Activated naive CD4-positive, alpha-beta T cell treated with anti-CD3 and anti-CD28 coated beads for 36 hours (primary cell): ENCODE measurements around the gene TMED1. TPM values are rescaled to one million over a fixed set of nuclear protein-coding genes. Genes with fewer than 3 reads are reported as not detected.
"Not testable (repeated sequence)": the region's sequence is repeated elsewhere in the genome, so short reads cannot be mapped to it uniquely, and the experiment has no call there.

Experiments used
- CTCF ChIA-PET: fragments of 350-600 bp; sonication (Branson Sonifier 250); formaldehyde crosslinking; loops from one replicate; lab custom pipeline; 2021; ENCODE audit warnings: antibody characterized with exemption; lab: Charles Lee
- DNase-seq: peaks from one replicate; pipeline ENCODE4 v3.0.0-alpha.2; 2020
- H3K27ac Mint-ChIP-seq: one replicate; pipeline ENCODE4 v1.8.0; 2021; ENCODE audit warnings: mild to moderate bottlenecking, mixed read lengths
- H3K27me3 Mint-ChIP-seq: one replicate; pipeline ENCODE4 v1.8.0; 2021; ENCODE audit warnings: low read depth, mixed read lengths
- H3K36me3 Mint-ChIP-seq: one replicate; pipeline ENCODE4 v1.8.0; 2021; ENCODE audit warnings: low read depth, mixed read lengths
- H3K4me1 Mint-ChIP-seq: one replicate; pipeline ENCODE4 v1.8.0; 2021; ENCODE audit warnings: low read depth, mixed read lengths
- H3K4me3 Mint-ChIP-seq: one replicate; pipeline ENCODE4 v1.8.0; 2021; ENCODE audit warnings: mild to moderate bottlenecking, moderate library complexity, mixed read lengths
- H3K9me3 Mint-ChIP-seq: one replicate; pipeline ENCODE4 v1.8.0; 2021; ENCODE audit warnings: mixed read lengths
- intact Hi-C: fragments of 100-400 bp; cut with micrococcal nuclease; formaldehyde crosslinking; loops from one replicate; pipeline ENCODE4 v1.15.1; 2023
- total RNA-seq, 2 experiments: library from RNA; stranded (reverse); gene quantifications; one replicate each; pipeline ENCODE4 v1.2.3, GENCODE V29; 2021

The TMED1 gene, protein sequence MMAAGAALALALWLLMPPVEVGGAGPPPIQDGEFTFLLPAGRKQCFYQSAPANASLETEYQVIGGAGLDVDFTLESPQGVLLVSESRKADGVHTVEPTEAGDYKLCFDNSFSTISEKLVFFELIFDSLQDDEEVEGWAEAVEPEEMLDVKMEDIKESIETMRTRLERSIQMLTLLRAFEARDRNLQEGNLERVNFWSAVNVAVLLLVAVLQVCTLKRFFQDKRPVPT
- total RNA-seq: 10 to 100 TPM; 15.3 to 16.7 TPM

DNA sequence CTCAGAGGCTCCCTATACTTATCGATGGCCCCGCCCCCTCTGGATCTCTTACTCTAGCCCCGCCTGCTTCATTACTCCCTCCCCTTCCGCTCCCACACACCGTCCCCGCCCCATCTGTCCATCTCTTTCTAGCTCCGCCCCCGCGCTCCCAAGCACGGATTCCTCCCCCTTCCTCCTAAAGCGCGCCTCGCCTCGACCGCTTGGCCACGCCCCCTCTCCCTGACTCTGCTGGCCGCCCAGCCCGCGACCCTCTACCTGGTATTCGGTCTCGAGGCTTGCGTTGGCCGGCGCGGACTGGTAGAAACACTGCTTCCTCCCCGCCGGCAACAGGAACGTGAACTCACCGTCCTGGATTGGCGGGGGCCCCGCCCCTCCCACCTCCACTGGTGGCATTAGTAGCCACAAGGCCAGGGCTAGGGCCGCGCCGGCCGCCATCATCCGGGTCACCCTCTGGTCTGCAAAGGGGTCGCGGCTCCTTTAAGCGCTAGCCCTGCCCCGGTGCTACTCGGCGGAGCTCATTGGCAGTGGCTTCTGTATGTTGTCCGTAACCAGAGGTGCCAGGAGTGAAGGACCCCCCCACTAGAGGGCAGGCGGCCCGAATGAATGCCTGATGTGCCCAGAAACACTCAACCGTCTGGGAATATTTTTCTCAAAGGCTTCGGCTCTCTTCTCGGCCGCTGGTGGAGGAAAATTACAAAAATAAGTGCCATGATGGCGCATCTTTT, at the start of gene TMED1:
Gene TMED1 (minus strand): TSS at position 459 of the 725 bp plus-strand sequence. CDS start 21 bp downstream, at position 438.
- intact Hi-C loops: loop anchor here (1.0 to 2.0 kb wide), 10 partner anchors 12 to 267 kb away; partner anchors contain the start of genes C19orf38, CARM1, CDKN2D and ILF3
- CTCF ChIA-PET: interaction anchor here (0.6 to 2.7 kb wide), 8 partner anchors 9 to 137 kb away, joined by 3 to 16 read pairs (median 4); partner anchors contain the start of genes CARM1 and DNM2
- Mint-ChIP-seq H3K27me3 (no peaks in the 10 kb centered on the region), H3K4me3 (peak within 1 kb of the TSS; percentile 94), H3K9me3 (peaks cover 4% of the 10 kb centered on the region), H3K36me3 (peaks cover 5% of the 10 kb centered on the region), H3K27ac (peak within 1 kb of the TSS; percentile 97), H3K4me1 (peaks cover 14% of the 10 kb centered on the region)
- peak; percentile 98 for DNase-seq

GRCh38 chr19:10885201-10886169, 49.5 kb upstream of the TMED1 start:
- Mint-ChIP-seq H3K9me3 (no peaks in the 10 kb centered on the region), H3K4me1 (peaks cover 11% of the 10 kb centered on the region), H3K27ac (no peak overlapping the region), H3K27me3 (no peaks in the 10 kb centered on the region), H3K4me3 (no peak overlapping the region), H3K36me3 (peaks cover 3% of the 10 kb centered on the region)
- CTCF ChIA-PET: interaction anchor here (0.6 kb wide), 1 partner anchor 241 kb away, joined by 3 read pairs; no protein-coding TSS in a partner anchor
- no peak for DNase-seq
- intact Hi-C loops: no loop called here

DNA sequence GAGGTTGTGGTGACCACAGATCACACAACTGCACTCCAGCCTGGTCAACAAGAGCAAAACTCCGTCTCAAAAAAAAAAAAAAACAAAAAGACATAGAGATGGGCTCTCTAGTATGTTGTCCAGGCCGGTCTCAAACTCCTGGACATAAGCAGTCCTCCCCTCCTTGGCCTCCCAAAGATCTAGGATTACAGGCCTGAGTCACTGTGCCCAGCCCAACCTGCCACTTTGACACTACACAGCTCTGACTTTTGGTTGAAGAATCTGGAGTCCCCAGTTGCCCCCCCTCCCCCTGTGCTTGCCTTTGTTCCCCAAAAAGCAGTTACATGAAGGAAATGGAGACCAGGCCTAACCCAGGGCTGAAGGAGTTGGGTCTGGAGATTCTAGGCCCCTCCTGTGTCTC, 48.3 kb upstream of the TMED1 start:
- DNase-seq: no peak
- H3K4me1 Mint-ChIP-seq: peaks cover 14% of the 10 kb centered on the region
- CTCF ChIA-PET: no interaction called here
- peaks cover 6% of the 10 kb centered on the region for H3K36me3 Mint-ChIP-seq
- no peaks in the 10 kb centered on the region for H3K27me3 Mint-ChIP-seq
- H3K4me3 Mint-ChIP-seq: no peak overlapping the region
- intact Hi-C loops: no loop called here
- H3K27ac Mint-ChIP-seq: no peak overlapping the region
- H3K9me3 Mint-ChIP-seq: no peaks in the 10 kb centered on the region

DNA sequence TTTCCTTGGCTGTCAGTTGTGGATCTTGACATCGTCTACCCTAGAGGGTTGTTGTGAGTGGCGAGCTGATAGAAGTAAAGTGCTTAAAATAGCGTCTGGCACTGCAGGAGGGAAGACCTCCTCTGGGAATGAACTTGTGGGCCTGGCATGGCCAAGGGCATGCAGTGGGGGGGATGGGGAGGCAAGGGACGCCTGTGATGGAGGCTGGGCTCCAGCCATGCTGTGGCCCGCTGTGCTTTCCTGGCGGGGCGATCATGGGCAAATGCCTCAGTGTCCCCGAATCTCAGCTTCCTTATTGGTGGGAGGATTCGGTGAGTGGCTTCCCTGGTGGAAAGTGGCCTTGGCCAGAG, 46.1 kb upstream of the TMED1 start:
- H3K36me3 Mint-ChIP-seq: peaks cover 9% of the 10 kb centered on the region
- CTCF ChIA-PET: interaction anchor here (0.6 kb wide), 1 partner anchor 18 kb away, joined by 3 read pairs; no protein-coding TSS in a partner anchor
- intact Hi-C loops: no loop called here
- DNase-seq: no peak
- H3K9me3 Mint-ChIP-seq: no peaks in the 10 kb centered on the region
- no peaks in the 10 kb centered on the region for H3K27me3 Mint-ChIP-seq
- H3K4me3 Mint-ChIP-seq: no peak overlapping the region
- no peak overlapping the region for H3K27ac Mint-ChIP-seq
- peaks cover 31% of the 10 kb centered on the region for H3K4me1 Mint-ChIP-seq

DNA sequence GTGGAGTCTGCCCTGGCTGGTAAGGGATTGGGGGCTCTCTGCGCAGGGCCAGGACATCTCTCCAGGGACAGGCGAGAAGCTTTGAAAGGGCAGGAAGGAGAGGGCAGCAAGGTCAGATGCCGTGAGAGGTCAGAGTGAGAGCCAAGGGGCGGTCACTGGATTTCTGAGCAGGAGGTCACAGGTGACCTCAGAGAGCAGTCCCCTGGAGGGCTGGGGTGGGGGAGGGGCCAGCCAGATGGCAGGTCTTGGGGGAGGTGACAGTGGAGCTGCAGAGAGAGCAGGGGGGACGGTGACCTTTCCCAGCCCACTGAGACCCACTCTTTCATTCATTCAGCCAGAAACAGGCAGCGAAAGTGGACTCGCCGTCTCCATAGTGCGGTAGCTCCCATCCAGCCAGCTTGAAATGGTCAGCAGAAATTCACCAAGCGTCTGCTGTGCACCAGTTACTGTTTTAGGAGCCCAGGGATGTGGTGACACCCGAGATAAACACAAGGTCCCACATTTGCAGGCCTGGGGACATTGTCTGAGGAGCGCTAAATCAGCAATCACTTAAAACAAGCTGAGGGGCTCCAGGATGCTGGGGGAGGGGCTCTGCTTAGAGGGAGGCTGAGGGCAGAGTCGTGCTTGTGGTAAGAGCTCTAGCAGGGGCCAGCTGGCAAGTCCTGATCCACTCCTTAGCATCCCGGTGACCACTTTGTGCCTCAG, 45.5 kb upstream of the TMED1 start:
- no peak for DNase-seq
- Mint-ChIP-seq H3K4me1 (peaks cover 35% of the 10 kb centered on the region), H3K9me3 (no peaks in the 10 kb centered on the region), H3K36me3 (peaks cover 9% of the 10 kb centered on the region), H3K4me3 (no peak overlapping the region), H3K27me3 (no peaks in the 10 kb centered on the region), H3K27ac (no peak overlapping the region)
- CTCF ChIA-PET: interaction anchor here (0.6 to 1.0 kb wide), 1 partner anchor 17 kb away, joined by 3 to 4 read pairs; no protein-coding TSS in a partner anchor
- intact Hi-C loops: no loop called here

DNA sequence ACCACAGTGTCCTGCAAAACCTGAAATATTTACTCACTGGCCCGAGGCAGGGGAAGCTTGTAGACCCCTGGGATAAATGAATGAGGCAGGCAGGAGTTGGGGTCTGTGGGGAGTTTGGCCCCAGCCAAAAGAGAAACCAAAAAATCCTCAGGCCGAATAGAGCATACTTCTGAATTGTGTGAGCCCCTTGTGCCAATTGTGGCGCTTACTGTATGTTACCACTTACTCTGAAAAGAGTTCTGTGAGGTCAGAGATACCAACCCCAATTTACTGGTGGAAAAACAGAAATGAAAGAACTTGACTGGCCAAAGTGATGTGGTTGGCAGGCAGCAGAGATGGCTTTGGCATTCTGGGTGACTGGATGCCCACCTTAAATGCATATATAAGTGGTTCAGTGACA, 42.2 kb upstream of the TMED1 start:
- CTCF ChIA-PET: interaction anchor here (0.8 to 2.2 kb wide), 4 partner anchors 11 to 167 kb away, joined by 3 to 10 read pairs (median 3); no protein-coding TSS in a partner anchor
- intact Hi-C loops: no loop called here

GRCh38 chr19:10877608-10878007, 41.6 kb upstream of the TMED1 start:
- H3K4me3 Mint-ChIP-seq, DNase-seq, H3K36me3 Mint-ChIP-seq, intact Hi-C loops, H3K9me3 Mint-ChIP-seq, H3K27me3 Mint-ChIP-seq: not testable (repeated sequence)
- Mint-ChIP-seq H3K4me1 (peaks cover 49% of the 10 kb centered on the region), H3K27ac (peak overlapping the region; percentile 76)
- CTCF ChIA-PET: interaction anchor here (0.6 to 2.2 kb wide), 6 partner anchors 11 to 167 kb away, joined by 3 to 10 read pairs (median 3); no protein-coding TSS in a partner anchor

More for the DNA sequence above, 42.2 kb upstream of the TMED1 start:
- Mint-ChIP-seq H3K36me3 (peaks cover 9% of the 10 kb centered on the region), H3K27ac (peak overlapping the region; percentile 76), H3K27me3 (no peaks in the 10 kb centered on the region), H3K4me3 (no peak overlapping the region), H3K9me3 (no peaks in the 10 kb centered on the region), H3K4me1 (peaks cover 43% of the 10 kb centered on the region)
- DNase-seq: no peak

GRCh38 chr19:10876459-10877240, 40.6 kb upstream of the TMED1 start:
- H3K4me1 Mint-ChIP-seq: peaks cover 51% of the 10 kb centered on the region
- H3K27ac Mint-ChIP-seq: no peak overlapping the region
- H3K27me3 Mint-ChIP-seq: no peaks in the 10 kb centered on the region
- CTCF ChIA-PET: interaction anchor here (0.6 to 2.2 kb wide), 3 partner anchors 13 to 62 kb away, joined by 3 to 10 read pairs (median 4); no protein-coding TSS in a partner anchor
- intact Hi-C loops: no loop called here
- no peaks in the 10 kb centered on the region for H3K9me3 Mint-ChIP-seq
- H3K4me3 Mint-ChIP-seq: no peak overlapping the region
- H3K36me3 Mint-ChIP-seq: peaks cover 7% of the 10 kb centered on the region
- no peak for DNase-seq

GRCh38 chr19:10874024-10874423, 38.0 kb upstream of the TMED1 start:
- Mint-ChIP-seq H3K4me3 (no peak overlapping the region), H3K9me3 (no peaks in the 10 kb centered on the region), H3K36me3 (peaks cover 2% of the 10 kb centered on the region), H3K27me3 (no peaks in the 10 kb centered on the region), H3K27ac (no peak overlapping the region), H3K4me1 (peaks cover 49% of the 10 kb centered on the region)
- intact Hi-C loops: no loop called here
- DNase-seq: no peak
- CTCF ChIA-PET: interaction anchor here (3.5 kb wide), 1 partner anchor 9 kb away, joined by 33 read pairs; no protein-coding TSS in a partner anchor

DNA sequence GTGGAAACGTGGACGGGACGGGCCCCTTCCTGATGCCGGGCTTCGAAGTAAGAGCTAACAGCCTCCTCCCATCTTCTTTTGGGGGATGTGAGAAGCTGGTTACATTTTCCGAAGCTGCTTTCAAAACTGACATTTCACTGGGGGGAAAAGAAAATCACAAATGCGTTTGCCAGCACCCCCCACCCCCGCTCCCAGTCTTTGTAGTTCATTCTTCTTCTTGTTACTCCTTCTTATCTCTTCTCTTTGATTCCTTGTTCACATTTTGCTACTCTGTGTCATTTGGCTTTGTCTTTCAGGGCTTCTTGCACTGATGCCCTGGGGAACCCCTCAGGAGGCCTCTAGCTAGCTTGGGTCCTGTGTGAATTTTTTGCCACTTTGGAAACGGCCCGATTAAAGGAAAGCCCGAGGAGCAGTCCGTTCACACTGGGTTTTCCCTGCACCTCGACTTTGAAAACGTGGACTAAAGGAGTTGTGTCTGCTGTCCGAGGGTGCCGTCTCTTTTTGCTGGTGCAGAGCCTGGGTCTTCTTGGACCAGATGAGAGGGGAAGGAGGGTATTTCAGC, 36.6 kb upstream of the TMED1 start:
- DNase-seq: peak; percentile 48
- peak overlapping the region; percentile 85 for H3K27ac Mint-ChIP-seq
- H3K27me3 Mint-ChIP-seq: no peaks in the 10 kb centered on the region
- H3K36me3 Mint-ChIP-seq: peaks cover 1% of the 10 kb centered on the region
- H3K4me1 Mint-ChIP-seq: peaks cover 42% of the 10 kb centered on the region
- intact Hi-C loops: no loop called here
- H3K4me3 Mint-ChIP-seq: peak overlapping the region; percentile 82
- no peaks in the 10 kb centered on the region for H3K9me3 Mint-ChIP-seq
- CTCF ChIA-PET: interaction anchor here (0.7 to 3.5 kb wide), 12 partner anchors 8 to 254 kb away, joined by 3 to 33 read pairs (median 3); no protein-coding TSS in a partner anchor
